ENCODE results near the gene FRMPD2.

- TF ChIP-seq YY1 (IDR thresholded peaks at IDR 0.05; ENCODE audit: insufficient read depth, insufficient read length) = no peak
- no peak for TF ChIP-seq ZNF274 (IDR thresholded peaks at IDR 0.05; ENCODE audit: low read depth, low read length)
- no peak for TF ChIP-seq SUZ12 (IDR thresholded peaks at IDR 0.05; ENCODE audit: extremely low read depth, insufficient read depth, insufficient read length)
Observed at GRCh38 chr10:48306265-48306869, 31.9 kb upstream of the FRMPD2 start, which contains the start of gene MAPK8.
